SU-DHL-6 (cell line): ENCODE measurements around the gene TMEM151B.

Experiments used
- H2AFZ ChIP-seq: fragments of 200-600 bp; sonication (generic); 2 replicates; pipeline ENCODE4 v1.6.1; 2014; ENCODE audit warnings: low read depth, mild to moderate bottlenecking, moderate library complexity, mixed read lengths, antibody characterized with exemption, low read length; ENCODE audit not compliant: severe bottlenecking
- H3F3A ChIP-seq: fragments of 200-600 bp; shearing (Covaris generic); 2 replicates; pipeline ENCODE4 v1.6.0; 2016; ENCODE audit warnings: antibody characterized with exemption, mild to moderate bottlenecking; ENCODE audit not compliant: insufficient read depth
- H3K27ac ChIP-seq: fragments of 200-600 bp; sonication (generic); 2 replicates; pipeline ENCODE4 v1.5.1; 2016; ENCODE audit warnings: low read depth, mild to moderate bottlenecking, low read length, moderate library complexity, mixed read lengths
- H3K27me3 ChIP-seq: fragments of 200-600 bp; sonication (generic), shearing (Covaris generic); 2 replicates; pipeline ENCODE4 v1.6.0; 2014; ENCODE audit warnings: mild to moderate bottlenecking, low read length
- H3K36me3 ChIP-seq: fragments of 200-600 bp; sonication (generic); 2 replicates; pipeline ENCODE4 v1.6.1; 2014; ENCODE audit warnings: mild to moderate bottlenecking, low read length, mixed read lengths
- H3K4me2 ChIP-seq: fragments of 300-600, 200-600 bp; shearing (Covaris generic), sonication (generic); 2 replicates; pipeline ENCODE4 v1.6.0; 2014; ENCODE audit warnings: low read length, low read depth, mild to moderate bottlenecking; ENCODE audit not compliant: poor library complexity, severe bottlenecking
- H3K4me3 ChIP-seq: fragments of 200-600 bp; sonication (generic); 2 replicates; pipeline ENCODE4 v1.5.1; 2014; ENCODE audit warnings: antibody characterized with exemption, low read length, mild to moderate bottlenecking, mixed read lengths; ENCODE audit not compliant: insufficient read depth, poor library complexity, severe bottlenecking
- H3K79me2 ChIP-seq: fragments of 200-600 bp; sonication (generic); 2 replicates; pipeline ENCODE4 v1.6.1; 2014; ENCODE audit warnings: mild to moderate bottlenecking, low read length, moderate library complexity; ENCODE audit not compliant: insufficient read depth
- H3K9ac ChIP-seq: fragments of 200-600 bp; sonication (generic); 2 replicates; pipeline ENCODE4 v1.7.0; 2014; ENCODE audit warnings: mild to moderate bottlenecking, low read length
- H3K9me2 ChIP-seq: fragments of 200-600 bp; sonication (generic); replicated peaks from 2 replicates; pipeline ENCODE4 v1.6.1; 2014; ENCODE audit warnings: low read length; ENCODE audit not compliant: insufficient read depth
- H3K9me3 ChIP-seq: fragments of 200-600 bp; sonication (generic); 2 replicates; pipeline ENCODE4 v1.6.1; 2014; ENCODE audit warnings: low read length, mixed read lengths; ENCODE audit not compliant: insufficient read depth
- H4K20me1 ChIP-seq: fragments of 200-600 bp; sonication (generic); 2 replicates; pipeline ENCODE4 v1.6.1; 2014; ENCODE audit warnings: low read depth, mild to moderate bottlenecking, antibody characterized with exemption, low read length, moderate library complexity, mixed read lengths
- EZH2phosphoT487 ChIP-seq: fragments of 200-600 bp; sonication (generic), shearing (Covaris generic); conservative IDR thresholded peaks from 2 replicates; pipeline ENCODE4 v1.6.1; 2018; ENCODE audit warnings: mild to moderate bottlenecking, antibody characterized with exemption, low read length, moderate library complexity, mixed read lengths
- TF ChIP-seq, protein P1 (sequence below): fragments of 200-600 bp; sonication (generic); IDR thresholded peaks from one replicate; pipeline ENCODE4 v1.5.1; 2017; ENCODE audit warnings: antibody characterized with exemption, mild to moderate bottlenecking, low read length, moderate library complexity; ENCODE audit not compliant: insufficient read depth, poor library complexity, severe bottlenecking

TMEM151B gene

DNA sequence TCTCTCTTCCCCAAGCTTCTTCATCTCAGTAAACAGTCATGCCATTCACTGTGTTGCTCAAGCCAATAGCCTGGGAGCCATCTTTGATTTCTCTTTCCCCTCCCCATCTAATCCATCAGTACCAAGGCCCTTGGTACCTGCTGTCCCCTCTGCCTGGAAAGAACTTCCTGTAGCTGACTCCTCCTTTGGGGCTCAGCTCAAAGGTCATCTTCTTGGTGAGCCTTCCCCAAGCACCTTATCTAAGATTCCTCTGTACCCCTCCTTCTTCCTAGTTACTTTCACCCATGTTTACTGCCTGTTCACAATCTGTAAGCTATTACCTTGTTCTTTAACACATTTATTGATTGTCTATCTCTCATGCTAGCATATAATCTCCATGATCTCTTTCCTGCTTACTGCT lies 39.4 kb downstream of the TMEM151B start:
- Histone ChIP-seq H3K79me2 (peaks cover 12% of the 10 kb centered on the region; the same call in 1 of the 2 replicates), H3K27me3 (no peaks in the 10 kb centered on the region), H3K9me3 (no peaks in the 10 kb centered on the region), H3F3A (no peaks in the 10 kb centered on the region), H3K4me2 (no peak overlapping the region), H3K27ac (no peak overlapping the region), H3K9me2 (no peaks in the 10 kb centered on the region), H2AFZ (no peak overlapping the region), H3K36me3 (no peaks in the 10 kb centered on the region; the same call in 1 of the 2 replicates), H3K9ac (no peak overlapping the region), H3K4me3 (no peak overlapping the region), H4K20me1 (no peaks in the 10 kb centered on the region)
- no peak for TF ChIP-seq EZH2phosphoT487
- TF ChIP-seq, protein P1, sequence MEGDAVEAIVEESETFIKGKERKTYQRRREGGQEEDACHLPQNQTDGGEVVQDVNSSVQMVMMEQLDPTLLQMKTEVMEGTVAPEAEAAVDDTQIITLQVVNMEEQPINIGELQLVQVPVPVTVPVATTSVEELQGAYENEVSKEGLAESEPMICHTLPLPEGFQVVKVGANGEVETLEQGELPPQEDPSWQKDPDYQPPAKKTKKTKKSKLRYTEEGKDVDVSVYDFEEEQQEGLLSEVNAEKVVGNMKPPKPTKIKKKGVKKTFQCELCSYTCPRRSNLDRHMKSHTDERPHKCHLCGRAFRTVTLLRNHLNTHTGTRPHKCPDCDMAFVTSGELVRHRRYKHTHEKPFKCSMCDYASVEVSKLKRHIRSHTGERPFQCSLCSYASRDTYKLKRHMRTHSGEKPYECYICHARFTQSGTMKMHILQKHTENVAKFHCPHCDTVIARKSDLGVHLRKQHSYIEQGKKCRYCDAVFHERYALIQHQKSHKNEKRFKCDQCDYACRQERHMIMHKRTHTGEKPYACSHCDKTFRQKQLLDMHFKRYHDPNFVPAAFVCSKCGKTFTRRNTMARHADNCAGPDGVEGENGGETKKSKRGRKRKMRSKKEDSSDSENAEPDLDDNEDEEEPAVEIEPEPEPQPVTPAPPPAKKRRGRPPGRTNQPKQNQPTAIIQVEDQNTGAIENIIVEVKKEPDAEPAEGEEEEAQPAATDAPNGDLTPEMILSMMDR: no peak

DNA sequence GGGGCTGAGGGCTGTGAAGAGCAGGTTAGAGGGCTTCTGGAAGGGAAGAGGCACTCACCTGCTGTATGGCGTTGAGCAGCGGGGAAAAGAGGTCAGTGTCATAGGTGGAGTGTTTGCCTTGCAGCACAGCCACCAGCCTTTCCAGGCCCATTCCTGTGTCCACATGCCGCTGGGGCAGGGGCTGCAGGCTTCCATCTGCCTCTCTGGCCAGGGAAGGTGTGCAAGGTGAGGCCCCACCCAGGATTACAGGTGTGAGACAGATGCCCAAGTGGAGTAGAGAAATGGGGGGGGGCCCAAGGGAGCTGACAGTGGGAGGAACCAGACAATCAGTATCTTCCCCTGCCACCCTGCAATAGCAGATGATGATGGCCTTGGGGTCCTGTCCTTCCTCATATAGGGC lies 40.0 kb downstream of the TMEM151B start:
- Histone ChIP-seq H3K9me3 (no peaks in the 10 kb centered on the region), H3K9ac (no peak overlapping the region), H3F3A (no peaks in the 10 kb centered on the region), H3K36me3 (no peaks in the 10 kb centered on the region; the same call in 1 of the 2 replicates), H3K27me3 (no peaks in the 10 kb centered on the region), H4K20me1 (no peaks in the 10 kb centered on the region), H3K4me2 (no peak overlapping the region), H3K27ac (no peak overlapping the region), H3K9me2 (no peaks in the 10 kb centered on the region), H2AFZ (no peak overlapping the region), H3K79me2 (peaks cover 12% of the 10 kb centered on the region; the same call in 1 of the 2 replicates), H3K4me3 (no peak overlapping the region)
- no peak for TF ChIP-seq EZH2phosphoT487
- TF ChIP-seq, protein P1: no peak

DNA sequence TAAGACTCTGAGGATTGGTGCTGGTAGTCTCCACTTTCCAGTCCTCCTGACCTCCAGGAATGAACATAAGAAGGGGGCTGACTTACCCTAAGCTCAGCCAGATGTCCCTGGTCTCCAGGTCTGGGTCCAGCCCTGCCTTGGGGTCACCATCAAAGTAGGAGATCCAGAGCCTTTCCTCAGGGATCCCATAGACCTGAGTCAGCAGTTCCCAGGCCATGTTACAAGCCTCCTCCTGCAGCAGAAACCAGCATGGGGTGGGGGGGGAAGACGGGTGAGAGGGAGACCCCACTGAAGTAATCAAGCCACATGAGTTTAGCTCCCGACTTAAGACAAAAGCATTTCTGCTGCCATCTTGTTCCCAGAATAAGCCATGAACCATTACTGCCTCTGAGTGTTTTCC lies 41.1 kb downstream of the TMEM151B start:
- no peaks in the 10 kb centered on the region for H4K20me1 ChIP-seq
- H3K4me3 ChIP-seq: no peak overlapping the region
- H3K79me2 ChIP-seq: peaks cover 12% of the 10 kb centered on the region; the same call in 1 of the 2 replicates
- no peak overlapping the region for H2AFZ ChIP-seq
- H3K9ac ChIP-seq: no peak overlapping the region
- no peaks in the 10 kb centered on the region for H3F3A ChIP-seq
- H3K9me3 ChIP-seq: no peaks in the 10 kb centered on the region
- H3K4me2 ChIP-seq: no peak overlapping the region
- H3K9me2 ChIP-seq: no peaks in the 10 kb centered on the region
- no peaks in the 10 kb centered on the region; the same call in 1 of the 2 replicates for H3K36me3 ChIP-seq
- TF ChIP-seq, protein P1: no peak
- TF ChIP-seq EZH2phosphoT487: no peak
- no peaks in the 10 kb centered on the region for H3K27me3 ChIP-seq
- H3K27ac ChIP-seq: no peak overlapping the region

DNA sequence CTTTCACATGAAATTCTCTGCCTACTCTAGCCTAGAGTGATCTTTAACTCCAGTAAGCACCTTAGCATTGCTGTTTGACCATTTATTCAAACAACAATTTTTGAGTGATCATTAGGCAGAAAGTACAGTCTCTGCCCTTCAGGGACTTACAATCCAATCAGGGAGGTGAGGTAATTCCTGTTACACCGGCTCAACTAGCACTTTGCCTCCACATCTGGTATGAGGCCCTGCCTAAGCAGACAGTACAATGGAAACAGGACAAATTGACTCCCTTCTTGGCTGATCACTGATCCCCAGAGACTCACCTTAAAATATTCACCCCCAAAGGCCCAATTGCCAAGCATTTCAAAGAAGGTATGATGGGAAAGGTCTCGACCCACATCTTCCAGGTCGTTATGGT lies 41.5 kb downstream of the TMEM151B start:
- no peak for TF ChIP-seq EZH2phosphoT487
- TF ChIP-seq, protein P1: no peak

More for the DNA sequence above, 41.5 kb downstream of the TMEM151B start:
- no peaks in the 10 kb centered on the region for H4K20me1 ChIP-seq
- no peak overlapping the region for H3K27ac ChIP-seq
- no peaks in the 10 kb centered on the region for H3K27me3 ChIP-seq
- no peaks in the 10 kb centered on the region; the same call in 1 of the 2 replicates for H3K36me3 ChIP-seq
- H3K4me2 ChIP-seq: peak overlapping the region; percentile 75
- H3K9me3 ChIP-seq: no peaks in the 10 kb centered on the region
- H3K9ac ChIP-seq: no peak overlapping the region
- H3K9me2 ChIP-seq: no peaks in the 10 kb centered on the region
- no peaks in the 10 kb centered on the region for H3F3A ChIP-seq
- peaks cover 12% of the 10 kb centered on the region; the same call in 1 of the 2 replicates for H3K79me2 ChIP-seq
- peak overlapping the region; percentile 67 for H3K4me3 ChIP-seq
- H2AFZ ChIP-seq: no peak overlapping the region
